HG03558 (cell line): Measurements from ENCODE around the gene MROH2A.
"Not testable (repeated sequence)": the region's sequence is repeated elsewhere in the genome, so short reads cannot be mapped to it uniquely, and the experiment has no call there.

ENCODE experiments used
- ATAC-seq: cut with Tn5 transposase; IDR thresholded peaks from one replicate; pipeline ENCODE4 v1.9.1; 2021; ENCODE audit warnings: moderate number of reproducible peaks; ENCODE audit not compliant: unreplicated experiment; ENCODE audit errors: extremely low read depth

MROH2A gene, protein sequence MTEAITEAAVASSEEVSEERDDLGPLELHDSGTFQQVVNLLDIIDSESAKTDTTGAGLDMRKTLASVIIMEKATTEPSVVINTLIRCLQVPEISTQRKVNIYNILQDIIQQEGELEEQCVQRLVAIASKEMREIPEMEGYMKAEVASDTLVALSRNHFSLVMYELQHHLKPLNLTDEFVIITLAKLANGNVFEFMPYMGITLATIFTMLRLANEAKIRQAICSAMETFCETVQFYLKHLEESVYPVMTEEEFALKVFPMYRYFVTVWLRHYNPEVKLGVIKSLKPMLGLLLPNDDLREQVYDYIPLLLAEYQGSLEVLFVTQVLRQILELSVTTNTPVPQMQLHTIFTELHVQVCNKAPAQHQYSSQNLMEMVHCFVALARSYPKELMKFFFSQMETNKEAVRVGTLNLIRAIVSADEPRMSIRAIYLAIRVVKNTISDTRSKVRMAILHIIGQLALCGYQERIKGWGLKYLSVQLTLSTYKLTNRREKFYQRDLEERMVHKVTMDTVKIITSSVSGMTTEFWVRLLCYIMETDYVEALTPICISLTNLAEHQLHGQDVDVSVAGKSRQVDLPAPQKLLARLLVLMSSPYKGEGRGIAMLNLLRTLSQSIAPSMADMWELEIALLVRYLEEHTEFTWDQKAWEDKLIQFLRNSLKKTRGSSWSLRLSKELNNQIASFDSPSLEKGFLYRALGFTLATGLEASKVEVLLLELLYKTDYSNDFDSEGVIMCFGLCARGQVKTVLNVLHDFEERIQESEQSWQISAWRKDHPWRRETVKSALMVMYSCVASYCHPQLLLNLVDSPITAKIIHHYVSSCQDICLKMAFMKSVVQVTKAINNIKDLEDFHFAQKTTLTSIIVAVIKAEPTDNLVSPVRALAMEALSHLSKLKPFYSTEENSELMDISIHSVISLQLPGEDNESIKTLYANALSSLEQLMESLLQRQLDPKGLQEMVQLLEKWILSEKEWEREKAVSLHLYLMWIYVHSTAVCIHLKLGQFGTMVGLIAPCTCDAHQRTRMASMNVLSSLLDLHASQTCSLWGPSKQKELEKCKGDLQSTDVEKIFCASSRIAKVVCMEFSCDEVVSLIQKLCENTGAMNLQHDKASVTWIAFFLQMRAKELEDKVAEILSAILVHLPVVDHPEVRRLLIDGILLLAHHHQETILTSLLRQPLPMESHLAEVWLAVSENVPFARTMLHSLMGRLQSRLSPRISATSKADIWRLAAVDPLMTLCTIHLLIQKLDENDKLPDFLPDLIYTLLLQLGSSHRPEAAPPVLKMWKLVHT (N-terminal part only)

DNA sequence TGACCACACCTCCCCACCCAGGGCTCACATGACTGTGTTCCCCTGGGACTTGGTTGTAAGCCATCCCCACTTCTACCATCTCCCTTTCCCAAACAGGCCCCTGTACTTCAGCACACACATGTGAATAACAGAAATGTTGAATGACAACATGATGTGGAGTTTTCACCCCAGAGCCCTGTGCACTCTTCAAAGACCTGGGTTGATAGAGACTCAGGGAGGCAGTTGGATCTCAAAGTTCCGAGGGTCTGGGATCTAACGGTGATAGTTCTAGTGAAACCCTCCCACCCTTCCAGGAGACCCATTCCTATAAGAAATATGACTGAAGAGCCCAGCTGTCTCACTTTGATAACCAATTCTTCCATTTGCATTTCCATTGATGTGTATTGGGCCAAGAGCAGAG is at the start of gene MROH2A:
TSS of gene MROH2A (plus strand) at position 301 of the 400 bp plus-strand sequence. CDS start 1,029 bp downstream, outside the sequence.
- ATAC-seq, result no peak

DNA sequence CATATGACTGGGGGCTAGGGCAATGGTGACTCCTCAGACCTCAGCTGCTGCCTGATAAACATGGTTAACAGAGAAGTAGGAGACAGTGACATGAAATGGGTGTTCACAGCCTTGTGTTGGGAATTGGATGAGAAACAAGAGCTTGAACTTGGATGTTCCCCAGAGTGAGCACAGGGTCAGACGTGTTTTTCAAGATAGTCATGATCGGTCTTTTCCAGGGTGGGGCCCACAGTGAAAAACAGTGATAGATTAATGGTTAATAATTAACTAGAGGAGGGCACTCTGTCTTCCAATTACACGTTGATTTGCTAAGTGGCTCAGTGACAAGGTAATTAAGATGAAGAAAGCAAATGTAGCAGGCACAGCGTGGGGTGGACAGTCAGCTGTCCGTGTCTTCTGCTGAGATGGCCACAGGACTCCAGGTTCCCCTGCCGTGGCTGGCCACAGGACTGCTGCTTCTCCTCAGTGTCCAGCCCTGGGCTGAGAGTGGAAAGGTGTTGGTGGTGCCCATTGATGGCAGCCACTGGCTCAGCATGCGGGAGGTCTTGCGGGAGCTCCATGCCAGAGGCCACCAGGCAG is 49.3 kb upstream of the MROH2A start, which contains the start of gene UGT1A3:
TSS of gene UGT1A3 (plus strand) at position 320 of the 579 bp plus-strand sequence. CDS start at position 405, 85 bp downstream.
- ATAC-seq, result no peak

DNA sequence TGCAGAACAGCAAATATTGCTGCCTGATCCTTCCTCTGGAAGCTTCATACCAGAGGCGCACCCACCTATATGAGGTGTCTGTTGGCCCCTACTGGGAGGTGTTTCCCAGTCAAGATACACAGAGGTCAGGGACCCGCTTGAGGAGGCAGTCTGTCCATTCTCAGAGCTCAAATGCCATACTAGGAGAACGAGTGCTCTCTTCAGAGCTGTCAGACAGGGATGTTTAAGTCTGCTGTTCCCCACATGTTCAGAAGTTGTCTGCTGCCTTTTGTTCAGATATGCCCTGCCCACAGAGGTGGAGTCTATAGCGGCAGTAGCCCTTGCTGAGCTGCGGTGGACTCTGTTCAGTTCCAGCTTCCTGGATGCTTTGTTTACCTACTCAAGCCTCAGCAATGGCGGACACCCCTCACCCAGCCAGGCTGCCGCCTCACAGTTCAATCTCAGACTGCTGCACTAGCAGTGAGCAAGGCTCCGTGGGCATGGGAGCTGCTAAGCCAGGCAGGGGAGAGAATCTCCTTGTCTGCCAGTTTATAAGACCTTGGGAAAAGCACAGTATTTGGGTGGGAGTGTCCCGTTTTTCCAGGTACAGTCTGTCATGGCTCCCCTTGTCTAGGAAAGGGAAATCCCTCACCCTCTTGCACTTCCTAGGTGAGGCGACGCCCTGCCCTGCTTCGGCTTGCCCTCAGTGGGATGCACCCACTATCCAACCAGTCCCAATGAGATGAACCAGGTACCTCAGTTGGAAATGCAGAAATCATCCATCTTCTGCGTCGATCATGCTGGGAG is 41.1 kb upstream of the MROH2A start:
- ATAC-seq, result not testable (repeated sequence)

DNA sequence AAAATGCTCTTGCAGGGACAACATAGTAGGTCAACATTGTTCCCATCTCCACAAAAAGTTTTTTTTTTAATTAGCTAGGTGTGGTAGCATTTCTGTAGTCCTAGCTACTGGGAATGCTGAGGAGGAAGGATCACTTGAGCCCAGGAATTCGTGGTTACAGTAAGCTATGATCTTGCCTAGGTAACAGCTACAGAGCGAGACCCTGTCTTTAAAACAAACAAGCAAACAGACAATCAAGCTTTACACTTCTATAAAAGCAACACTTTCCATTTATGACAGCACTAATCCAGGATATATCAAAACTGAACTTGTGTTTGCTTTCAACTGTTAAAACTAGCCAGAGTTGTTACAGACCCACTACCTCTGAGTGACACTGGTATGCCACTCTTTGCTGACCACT is 37.3 kb upstream of the MROH2A start:
- no peak for ATAC-seq

DNA sequence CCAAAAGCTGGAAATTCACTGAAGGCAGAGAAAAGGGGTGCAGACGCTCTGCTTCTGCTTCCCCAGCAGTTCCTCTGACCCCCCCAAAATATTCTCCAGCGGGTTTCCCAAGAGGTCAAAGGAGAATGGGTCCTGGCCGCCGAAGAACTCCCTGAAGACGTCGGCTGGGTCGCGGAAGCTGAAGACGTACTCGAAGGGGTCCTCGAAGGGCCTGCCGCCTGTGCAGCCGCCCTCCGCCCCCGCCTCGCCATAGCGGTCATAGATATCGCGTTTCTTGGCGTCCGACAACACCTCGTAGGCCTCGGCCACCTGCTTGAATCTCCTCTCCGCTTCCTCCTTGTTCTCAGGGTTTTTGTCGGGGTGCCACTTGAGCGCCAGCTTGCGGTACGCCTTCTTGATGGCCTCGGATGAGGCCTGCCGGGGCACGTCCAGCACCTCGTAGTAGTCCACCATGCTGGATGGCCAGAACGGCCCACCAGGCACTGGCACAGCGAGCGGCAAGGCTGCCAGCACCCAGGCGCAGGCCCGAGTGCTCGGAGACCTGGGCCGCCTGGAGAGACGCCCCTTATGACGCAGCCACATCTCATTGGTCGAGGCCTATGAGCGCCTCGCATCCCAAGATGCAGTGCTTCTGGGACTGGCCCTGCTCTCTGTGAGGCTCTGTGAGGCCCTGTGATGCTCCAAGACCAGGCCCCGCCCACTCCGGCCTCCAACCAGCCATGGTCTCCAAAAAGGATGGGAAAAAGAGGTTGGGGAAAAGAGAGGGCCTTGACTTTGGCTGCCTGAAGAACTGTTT is 34.5 kb upstream of the MROH2A start:
- ATAC-seq, result no peak

DNA sequence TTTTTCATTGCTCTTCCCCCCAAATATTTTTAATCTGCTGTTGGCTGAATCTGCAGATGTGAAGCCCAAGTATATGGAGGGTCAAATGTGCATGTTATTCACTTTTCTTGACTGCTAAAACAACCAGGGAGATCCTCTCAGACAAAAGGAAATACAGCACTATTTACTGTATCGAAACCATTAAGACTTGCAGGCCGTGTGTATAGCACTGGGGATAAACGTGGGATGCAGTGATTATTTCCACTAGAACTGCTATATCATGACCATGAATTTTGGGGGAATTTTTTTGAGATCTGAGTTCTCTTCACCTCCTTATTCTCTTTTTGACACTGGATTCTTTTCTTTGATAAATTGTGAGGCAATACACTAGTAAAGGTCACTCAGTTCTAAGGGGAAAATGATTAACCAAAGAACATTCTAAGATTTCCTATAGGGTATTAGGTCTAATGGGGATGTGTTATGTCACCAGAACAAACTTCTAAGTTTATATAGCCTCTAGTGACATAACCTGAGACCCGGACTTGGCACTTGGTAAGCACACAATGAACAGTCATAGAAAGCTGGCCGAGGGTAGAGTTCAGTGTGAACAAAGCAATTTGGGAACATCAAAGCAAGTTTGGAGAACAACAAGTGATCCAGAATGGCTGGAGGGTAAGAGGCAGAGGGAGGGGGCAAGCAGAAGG is 32.9 kb upstream of the MROH2A start:
- ATAC-seq, result no peak

DNA sequence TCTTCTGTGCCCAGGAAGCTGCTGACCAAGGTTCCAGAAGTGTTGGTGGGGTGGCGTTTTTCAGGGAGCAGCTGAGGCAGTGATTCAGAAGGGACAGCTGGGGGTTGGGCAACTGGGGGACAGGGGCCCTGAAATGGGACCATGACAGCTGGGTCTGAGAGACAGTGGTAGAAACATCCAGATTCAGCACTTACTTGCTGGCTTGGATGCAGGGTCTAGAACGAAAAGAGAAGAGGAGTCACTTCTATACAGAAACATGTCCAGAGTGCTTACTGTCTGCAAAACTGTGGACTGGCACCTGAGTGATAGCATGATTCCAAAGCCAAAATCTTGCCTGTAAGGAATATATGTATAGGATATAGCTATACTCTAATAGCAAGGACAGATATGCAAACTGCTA is 32.3 kb upstream of the MROH2A start:
- not testable (repeated sequence) for ATAC-seq

DNA sequence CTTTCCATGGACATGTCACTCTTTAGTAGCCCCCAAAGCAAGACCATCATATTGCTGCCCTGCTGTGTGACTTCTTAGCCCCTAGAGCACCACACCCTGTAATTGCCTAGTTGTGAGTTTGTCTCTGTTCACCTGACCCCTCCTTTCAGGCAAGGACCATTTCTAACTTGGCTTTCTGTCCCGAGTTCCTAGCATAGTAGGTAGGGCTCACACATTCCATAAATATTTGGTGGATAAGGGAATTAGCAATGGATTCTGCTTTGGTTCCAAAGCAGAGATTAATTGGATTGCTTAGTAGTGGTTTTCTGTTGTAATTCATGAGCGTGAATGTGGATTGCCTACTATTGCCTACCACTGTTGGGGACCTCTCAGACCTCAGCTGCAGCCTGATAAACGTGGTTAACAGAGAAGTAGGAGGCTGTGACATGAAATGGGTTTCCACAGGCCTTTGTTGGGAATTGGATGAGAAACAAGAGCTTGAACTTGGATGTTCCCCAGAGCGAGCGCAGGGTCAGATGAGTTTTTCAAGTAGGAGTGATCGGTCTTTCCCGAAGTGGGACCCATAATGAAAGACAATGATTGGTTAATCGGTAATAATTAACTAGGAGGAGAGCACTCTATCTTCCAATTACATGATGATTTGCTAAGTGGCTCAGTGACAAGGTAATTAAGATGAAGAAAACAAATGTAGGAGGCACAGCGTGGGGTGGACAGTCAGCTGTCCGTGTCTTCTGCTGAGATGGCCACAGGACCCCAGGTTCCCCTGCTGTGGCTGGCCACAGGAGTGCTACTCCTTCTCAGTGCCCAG is 31.5 kb upstream of the MROH2A start:
- ATAC-seq, result no peak

DNA sequence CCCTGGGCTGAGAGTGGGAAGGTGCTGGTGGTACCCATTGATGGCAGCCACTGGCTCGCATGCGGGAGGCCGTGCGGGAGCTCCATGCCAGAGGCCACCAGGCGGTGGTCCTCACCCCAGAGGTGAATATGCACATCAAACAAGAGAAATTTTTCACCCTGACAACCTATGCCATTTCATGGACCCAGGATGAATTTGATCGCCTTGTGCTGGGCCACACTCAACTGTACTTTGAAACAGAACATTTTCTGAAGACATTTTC is 30.9 kb upstream of the MROH2A start:
- ATAC-seq, result no peak

DNA sequence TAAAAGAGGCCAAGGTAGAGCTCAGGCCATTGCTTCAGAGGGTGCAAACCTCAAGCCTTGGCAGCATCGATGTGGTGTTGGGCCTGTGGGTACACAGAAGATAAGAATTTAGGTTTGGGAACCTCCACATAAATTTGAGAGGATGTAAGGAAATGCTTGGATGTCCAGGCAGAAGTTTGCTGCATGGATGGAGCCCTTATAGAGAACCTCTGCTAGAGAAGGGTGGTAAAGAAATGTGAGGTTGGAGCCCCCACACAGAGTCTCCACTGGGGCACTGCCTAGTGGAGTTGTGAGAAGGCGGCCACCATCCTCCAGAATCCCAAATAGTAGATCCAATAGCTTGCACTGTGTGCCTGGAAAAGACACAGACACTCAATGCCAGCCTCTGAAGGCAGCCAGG is 27.4 kb upstream of the MROH2A start:
- not testable (repeated sequence) for ATAC-seq

DNA sequence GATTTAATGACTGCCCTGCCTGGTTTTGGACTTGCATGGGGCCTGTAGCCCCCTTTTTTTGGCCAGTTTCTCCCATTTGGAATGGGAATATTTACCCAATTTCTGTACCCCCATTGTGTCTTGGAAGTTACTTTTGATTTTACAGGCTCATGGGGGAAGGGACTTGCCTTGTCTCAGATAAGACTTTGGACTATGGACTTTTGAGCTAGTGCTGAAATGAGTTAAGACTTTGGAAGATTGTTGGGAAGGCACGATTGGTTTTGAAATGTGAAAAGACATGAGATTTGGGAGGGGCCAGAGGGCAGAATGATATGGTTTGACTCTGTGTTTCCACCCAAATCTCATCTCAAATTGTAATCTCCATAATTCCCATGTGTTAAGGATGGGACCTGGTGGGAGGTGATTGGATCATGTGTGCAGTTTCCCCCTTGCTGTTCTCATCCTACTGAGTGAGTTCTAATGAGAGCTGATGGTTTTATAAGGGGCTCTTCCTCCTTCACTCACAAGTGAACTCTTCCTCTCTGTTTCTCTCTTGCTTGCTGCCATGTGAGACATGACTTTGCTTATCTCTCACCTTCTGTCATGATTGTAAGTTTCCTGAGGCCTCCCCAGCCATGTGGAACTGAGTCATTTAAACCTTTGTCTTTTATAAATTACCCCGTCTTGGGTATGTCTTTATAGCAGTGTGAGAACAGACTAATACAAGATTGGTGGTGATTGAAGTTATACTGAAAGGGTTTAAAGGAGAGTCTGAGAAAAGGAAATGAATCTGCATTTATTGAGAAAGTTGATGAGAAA is 26.7 kb upstream of the MROH2A start:
- ATAC-seq, result not testable (repeated sequence)

DNA sequence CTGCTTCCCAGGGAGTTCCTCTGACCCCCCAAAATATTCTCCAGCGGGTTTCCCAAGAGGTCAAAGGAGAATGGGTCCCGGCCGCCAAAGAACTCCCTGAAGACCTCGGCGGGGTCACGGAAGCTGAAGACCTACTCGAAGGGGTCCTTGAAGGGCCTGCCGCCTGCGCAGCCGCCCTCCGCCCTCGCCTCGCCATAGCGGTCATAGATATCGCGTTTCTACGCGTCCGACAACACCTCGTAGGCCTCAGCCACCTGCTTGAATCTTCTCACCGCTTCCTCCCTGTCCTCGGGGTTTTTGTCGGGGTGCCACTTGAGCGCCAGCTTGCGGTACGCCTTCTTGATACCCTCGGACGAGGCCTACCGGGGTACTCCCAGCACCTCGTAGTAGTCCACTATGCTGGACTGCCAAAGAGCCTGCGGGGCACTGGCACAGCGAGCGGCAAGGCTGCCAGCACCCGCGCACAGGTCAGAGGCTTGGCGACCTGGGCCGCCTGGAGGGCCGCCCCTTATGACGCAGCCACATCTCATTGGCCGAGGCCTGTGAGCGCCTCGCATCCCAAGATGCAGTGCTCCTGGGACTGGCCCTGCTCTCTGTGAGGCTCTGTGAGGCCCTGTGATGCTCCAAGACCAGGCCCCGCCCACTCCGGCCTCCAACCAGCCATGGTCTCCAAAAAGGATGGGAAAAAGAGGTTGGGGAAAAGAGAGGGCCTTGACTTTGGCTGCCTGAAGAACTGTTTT is 23.1 kb upstream of the MROH2A start:
- ATAC-seq, result no peak

DNA sequence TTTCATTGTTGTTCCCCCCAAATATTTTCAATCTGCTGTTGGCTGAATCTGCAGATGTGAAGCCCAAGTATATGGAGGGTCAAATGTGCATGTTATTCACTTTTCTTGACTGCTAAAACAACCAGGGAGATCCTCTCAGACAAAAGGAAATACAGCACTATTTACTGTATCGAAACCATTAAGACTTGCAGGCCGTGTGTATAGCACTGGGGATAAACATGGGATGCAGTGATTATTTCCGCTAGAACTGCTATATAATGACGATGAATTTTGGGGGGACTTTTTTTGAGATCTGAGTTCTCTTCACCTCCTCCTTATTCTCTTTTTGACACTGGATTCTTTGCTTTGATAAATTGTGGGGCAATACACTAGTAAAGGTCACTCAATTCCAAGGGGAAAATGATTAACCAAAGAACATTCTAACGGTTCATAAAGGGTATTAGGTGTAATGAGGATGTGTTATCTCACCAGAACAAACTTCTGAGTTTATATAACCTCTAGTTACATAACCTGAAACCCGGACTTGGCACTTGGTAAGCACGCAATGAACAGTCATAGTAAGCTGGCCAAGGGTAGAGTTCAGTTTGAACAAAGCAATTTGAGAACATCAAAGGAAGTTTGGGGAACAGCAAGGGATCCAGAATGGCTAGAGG is 21.6 kb upstream of the MROH2A start:
- ATAC-seq, result no peak

DNA sequence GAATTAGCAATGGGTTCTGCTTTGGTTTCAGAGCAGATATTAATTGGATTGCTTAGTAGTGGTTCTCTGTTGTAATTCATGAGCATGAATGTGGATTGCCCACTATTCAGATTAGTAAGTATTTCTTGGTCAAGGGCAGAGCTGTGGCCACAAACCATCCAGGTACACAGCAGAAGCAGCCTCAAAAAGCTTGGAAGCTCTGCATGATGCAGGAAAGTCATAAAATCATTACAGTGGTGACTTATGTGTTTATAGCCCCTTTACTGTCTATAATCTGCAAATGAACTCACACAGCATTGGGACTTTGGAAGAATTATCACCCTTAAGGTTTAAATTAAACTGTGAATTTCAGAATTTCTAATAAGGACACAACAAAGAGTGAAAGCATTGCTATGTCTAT is 20.0 kb upstream of the MROH2A start:
- ATAC-seq, result no peak

DNA sequence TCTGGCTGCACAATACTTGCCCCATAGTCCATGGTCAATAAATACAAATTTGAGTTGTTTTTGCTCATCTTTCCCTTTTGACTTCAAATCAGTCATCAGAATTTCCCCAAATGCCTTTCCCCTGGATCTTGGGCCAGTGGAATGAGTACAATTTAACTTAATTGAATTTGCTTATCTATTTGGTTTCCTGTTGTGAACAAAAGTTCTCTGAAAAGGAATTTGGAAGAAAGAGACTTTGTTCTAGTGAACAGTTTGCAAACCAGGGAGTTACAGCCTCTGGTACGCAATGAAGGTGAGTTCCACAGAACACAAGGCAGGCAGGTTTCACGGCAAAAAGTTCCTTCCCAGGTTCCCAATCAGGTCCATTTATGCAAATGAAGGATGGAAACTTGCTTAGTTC is 19.3 kb upstream of the MROH2A start:
- no peak for ATAC-seq
